Endothelial cell of umbilical vein (primary cell): ENCODE measurements around the gene ACTN1. TPM values are rescaled to one million over a fixed set of nuclear protein-coding genes. Genes with fewer than 3 reads are reported as not detected.

Experiments
- BruUV-seq: library from RNA; stranded (reverse); fragments of 400-500 nt; replicated peaks from 2 replicates; lab custom pipeline; 2021; lab: Mats Ljungman, UMichigan
- CTCF ChIA-PET: fragments of 300-600, 350-600 bp; sonication (Branson Sonifier 250); formaldehyde crosslinking; loops from one replicate; lab custom pipeline; 2021; ENCODE audit warnings: antibody characterized with exemption, inconsistent platforms; lab: Charles Lee
- POLR2A ChIA-PET: fragments of 300-600, 350-600 bp; sonication (Branson Sonifier 250); formaldehyde crosslinking; loops from one replicate; lab custom pipeline; 2021; ENCODE audit warnings: antibody characterized with exemption, inconsistent platforms; lab: Charles Lee
- DNase-seq: peaks from one replicate; pipeline ENCODE4 v3.0.0-alpha.2; 2011; ENCODE audit warnings: low read depth, low spot score
- FAIRE-seq: peaks from 2 replicates; lab custom pipeline; 2011; peaks lifted over from hg19 to GRCh38; lab: Jason Lieb, UNC
- H2AFZ ChIP-seq: 2 replicates; pipeline ENCODE4 v1.6.0; 2012; ENCODE audit warnings: low read depth, low read length, control low read depth, inconsistent platforms
- H3K27ac ChIP-seq: 2 replicates; pipeline ENCODE4 v1.5.1; 2011; ENCODE audit warnings: low read depth, mild to moderate bottlenecking, control low read depth, low read length, moderate library complexity; ENCODE audit not compliant: insufficient read depth
- H3K27me3 ChIP-seq, 2 experiments: 2 replicates each; pipeline versions ENCODE4 v1.6.0 to v1.6.1; 2011; ENCODE audit warnings: low read length in 2 of 2, mixed read lengths in 1 of 2; ENCODE audit not compliant: control insufficient read depth in 2 of 2, insufficient read depth in 2 of 2
- H3K36me3 ChIP-seq, 2 experiments: 2 replicates in 1 of 2; 3 replicates in 1 of 2; pipeline ENCODE4 v1.5.1; 2011; ENCODE audit warnings: low read length in 2 of 2, mild to moderate bottlenecking in 1 of 2, moderate library complexity in 1 of 2; ENCODE audit not compliant: control insufficient read depth in 2 of 2, insufficient read depth in 2 of 2; ENCODE audit errors: extremely low read depth in 1 of 2
- H3K4me1 ChIP-seq: 3 replicates; pipeline ENCODE4 v1.5.1; 2011; ENCODE audit warnings: mild to moderate bottlenecking, low read length; ENCODE audit not compliant: control insufficient read depth, insufficient read depth; ENCODE audit errors: extremely low read depth
- H3K4me2 ChIP-seq: 2 replicates; pipeline ENCODE4 v1.6.1; 2011; ENCODE audit warnings: low read length, control low read depth, mixed read lengths; ENCODE audit not compliant: insufficient read depth
- H3K4me3 ChIP-seq, 3 experiments: fragments of 200-600 bp in 1 of 3; sonication (generic), shearing (Covaris generic) in 1 of 3; replicated peaks in 1 of 3; 2 replicates each; pipeline ENCODE4 v1.5.1; 2011 to 2016; ENCODE audit warnings: control low read depth in 3 of 3, low read length in 3 of 3, mild to moderate bottlenecking in 2 of 3, inconsistent platforms in 1 of 3, low read depth in 1 of 3, moderate library complexity in 1 of 3; ENCODE audit not compliant: insufficient read depth in 1 of 3
- H3K79me2 ChIP-seq: 2 replicates; pipeline ENCODE4 v1.6.0; 2012; ENCODE audit warnings: low read length, inconsistent platforms; ENCODE audit not compliant: control insufficient read depth, insufficient read depth
- H3K9ac ChIP-seq: replicated peaks from 2 replicates; pipeline ENCODE3; 2011; ENCODE audit warnings: low read length, control low read depth; ENCODE audit not compliant: insufficient read depth; ENCODE audit errors: extremely low read depth
- H3K9me1 ChIP-seq: replicated peaks from 3 replicates; pipeline ENCODE4 v1.6.0; 2011; ENCODE audit warnings: mild to moderate bottlenecking, low read length; ENCODE audit not compliant: control insufficient read depth, insufficient read depth; ENCODE audit errors: extremely low read depth
- H3K9me3 ChIP-seq: replicated peaks from 2 replicates; pipeline ENCODE4 v1.5.1; 2012; ENCODE audit warnings: low read length, inconsistent platforms; ENCODE audit not compliant: control insufficient read depth, insufficient read depth
- H4K20me1 ChIP-seq: replicated peaks from 2 replicates; pipeline ENCODE3; 2011; ENCODE audit warnings: mild to moderate bottlenecking, low read length; ENCODE audit not compliant: control insufficient read depth, insufficient read depth; ENCODE audit errors: extremely low read depth
- CTCF ChIP-seq, 2 donors: IDR thresholded peaks; 1 replicate in 1 of 2; 2 replicates in 1 of 2; pipeline ENCODE4 v1.5.1; 2011; ENCODE audit warnings: low read length in 2 of 2, mild to moderate bottlenecking in 2 of 2, moderate library complexity in 2 of 2, control low read depth in 1 of 2, inconsistent platforms in 1 of 2, low read depth in 1 of 2; ENCODE audit not compliant: insufficient read depth in 1 of 2; ENCODE audit errors: extremely low read depth in 1 of 2
- EZH2 ChIP-seq: IDR thresholded peaks from 2 replicates; pipeline ENCODE4 v1.6.1; 2012; ENCODE audit warnings: borderline replicate concordance, low read depth, mild to moderate bottlenecking, moderate library complexity, low read length, inconsistent platforms; ENCODE audit not compliant: severe bottlenecking
- FOS ChIP-seq: IDR thresholded peaks from 2 replicates; pipeline ENCODE4 v1.6.1; 2011; ENCODE audit warnings: mild to moderate bottlenecking, low read length, moderate library complexity, borderline replicate concordance; ENCODE audit not compliant: insufficient read depth
- GATA2 ChIP-seq: IDR thresholded peaks from 2 replicates; pipeline ENCODE4 v1.7.0; 2011; ENCODE audit warnings: low read depth, mild to moderate bottlenecking, moderate library complexity, mixed read lengths, low read length; ENCODE audit not compliant: insufficient read length, insufficient read depth
- JUN ChIP-seq: IDR thresholded peaks from 2 replicates; pipeline ENCODE4 v1.6.1; 2011; ENCODE audit warnings: borderline replicate concordance, low read depth; ENCODE audit not compliant: insufficient read length, insufficient read depth
- MYC ChIP-seq: IDR thresholded peaks from one replicate; pipeline ENCODE4 v1.6.1; 2011; ENCODE audit warnings: mild to moderate bottlenecking, low read depth, low read length
- POLR2A ChIP-seq: IDR thresholded peaks from 2 replicates; pipeline ENCODE4 v1.6.1; 2012; ENCODE audit warnings: low read depth, mild to moderate bottlenecking, control low read depth, low read length
- POLR2AphosphoS5 ChIP-seq: IDR thresholded peaks from 2 replicates; pipeline ENCODE4 v1.6.1; 2012; ENCODE audit warnings: low read depth, mild to moderate bottlenecking, control low read depth, low read length, moderate library complexity; ENCODE audit not compliant: insufficient read depth
- dilution Hi-C: fragments of 300-500 bp; cut with MboI; formaldehyde crosslinking; loops from one replicate; pipeline ENCODE4 v1.15.0; 2019; ENCODE audit warnings: low sequenced_read_pairs; ENCODE audit not compliant: extremely low pct_ligation_motif_present
- intact Hi-C: fragments of 100-400 bp; cut with micrococcal nuclease; formaldehyde crosslinking; loops from one replicate; pipeline ENCODE4 v1.10.0; 2022
- polyA plus RNA-seq, 4 experiments: library from polyadenylated mRNA; depleted of rRNA in 3 of 4; stranded (reverse) in 3 of 4; unstranded in 1 of 4; fragments of >200 nt; gene quantifications; 2 replicates each; pipeline versions ENCODE4 v1.2.1 to v1.2.3, GENCODE V29; 2011 to 2012; ENCODE audit warnings: missing spikeins in 1 of 4
- total RNA-seq: library from RNA; stranded (reverse); gene quantifications from 2 replicates; pipeline ENCODE4 v1.2.3, GENCODE V29; 2021
- TF ChIP-seq, protein P1 (sequence below): IDR thresholded peaks from 2 replicates; pipeline ENCODE4 v1.6.1; 2011; ENCODE audit not compliant: insufficient read depth, insufficient read length

The ACTN1 gene
- total and polyA plus RNA-seq, 2 donors (not counting 3 experiments of a cell fraction or from before 2014, with no cell fraction given): 442 to 463 TPM

GRCh38 chr14:68944162-68944561 lies 34.9 kb downstream of the ACTN1 start:
- ChIA-PET POLR2A (no interaction called here), CTCF (interaction anchor here (1.5 kb wide), 1 partner anchor 15 kb away, joined by 4 read pairs; no protein-coding TSS in a partner anchor)
- TF ChIP-seq, protein P1, sequence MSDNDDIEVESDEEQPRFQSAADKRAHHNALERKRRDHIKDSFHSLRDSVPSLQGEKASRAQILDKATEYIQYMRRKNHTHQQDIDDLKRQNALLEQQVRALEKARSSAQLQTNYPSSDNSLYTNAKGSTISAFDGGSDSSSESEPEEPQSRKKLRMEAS: no peak
- no peak for TF ChIP-seq MYC
- no peak for TF ChIP-seq FOS
- no peak for TF ChIP-seq GATA2
- no peak for TF ChIP-seq JUN
- no peak for TF ChIP-seq EZH2
- TF ChIP-seq POLR2AphosphoS5: no peak
- no peak for TF ChIP-seq POLR2A
- TF ChIP-seq CTCF (IDR thresholded peaks at IDR 0.05; ENCODE audit: extremely low read depth in 1 of 2, insufficient read depth in 1 of 2, low read depth in 1 of 2, low read length in 2 of 2): no peak
- intact Hi-C loops: no loop called here
- H4K20me1 ChIP-seq: peaks cover 2% of the 10 kb centered on the region
- no peak overlapping the region for H3K27ac ChIP-seq
- no peak overlapping the region for H3K4me3 ChIP-seq
- FAIRE-seq: no peak
- H3K9ac ChIP-seq: no peak overlapping the region
- no TSS peak for BruUV-seq
- no peak overlapping the region for H2AFZ ChIP-seq
- no peak overlapping the region for H3K4me2 ChIP-seq
- peaks cover 98% of the 10 kb centered on the region for H3K79me2 ChIP-seq
- dilution Hi-C loops: no loop called here
- H3K36me3 ChIP-seq: peaks cover 0 to 16% of the 10 kb centered on the region in 2 experiments
- no peaks in the 10 kb centered on the region for H3K27me3 ChIP-seq
- no peak for DNase-seq
- H3K9me3 ChIP-seq: no peaks in the 10 kb centered on the region
- H3K4me1 ChIP-seq: peaks cover 41% of the 10 kb centered on the region
- H3K9me1 ChIP-seq: no peaks in the 10 kb centered on the region
